Measurements from ENCODE around the gene AHI1.

AHI1 gene

GRCh38 chr6:135479601-135480000, 17.9 kb downstream of the AHI1 start:
- H3K9me3 ChIP-seq (ENCODE audit: control insufficient read depth, insufficient read depth, low read depth, low read length): no peaks in the 10 kb centered on the region

GRCh38 chr6:135478626-135479025, 18.9 kb downstream of the AHI1 start:
- CTCF ChIA-PET: no interaction called here
- no peak overlapping the region for H3K27ac ChIP-seq (ENCODE audit: extremely low read depth, low read depth, low read length)
- no peak; the same call in 1 of the 2 replicates for TF ChIP-seq TRIM28 (IDR thresholded peaks at IDR 0.05; ENCODE audit: borderline replicate concordance, low read length)
- peak; percentile 67 for TF ChIP-seq SETDB1 (IDR thresholded peaks at IDR 0.05; ENCODE audit: insufficient read length, low read length)
- TF ChIP-seq ZNF513 (tag by site-specific recombination; IDR thresholded peaks at IDR 0.05): no peak
- no peak for TF ChIP-seq ZNF292 (tag by site-specific recombination; IDR thresholded peaks at IDR 0.05; ENCODE audit: borderline replicate concordance, low read depth)
- TF ChIP-seq ZNF585B (tag by site-specific recombination; IDR thresholded peaks at IDR 0.05): peak; percentile 94
- TF ChIP-seq ZSCAN4 (tag by site-specific recombination; IDR thresholded peaks at IDR 0.05): no peak
- no peaks in the 10 kb centered on the region for H3K4me1 ChIP-seq (ENCODE audit: control insufficient read depth, insufficient read depth, low read length)
- H3K4me3 ChIP-seq (ENCODE audit: low read depth, low read length): no peak overlapping the region
- POLR2A ChIA-PET: no interaction called here
- no peaks in the 10 kb centered on the region for H3K9me3 ChIP-seq (ENCODE audit: control insufficient read depth, insufficient read depth, low read depth, low read length)
- peaks cover 3 to 40% of the 10 kb centered on the region in 2 experiments; a peak in 2 of 3 replicates for H3K36me3 ChIP-seq (ENCODE audit: control insufficient read depth in 2 of 2, insufficient read depth in 1 of 2, low read length in 2 of 2)

More at GRCh38 chr6:135479601-135480000, 17.9 kb downstream of the AHI1 start:
- POLR2A ChIA-PET: no interaction called here
- TF ChIP-seq ZNF391 (tag by site-specific recombination; IDR thresholded peaks at IDR 0.05; ENCODE audit: borderline replicate concordance, low read depth) (no peak), ZNF792 (tag by site-specific recombination; IDR thresholded peaks at IDR 0.05) (no peak), ZNF571 (tag by site-specific recombination; IDR thresholded peaks at IDR 0.05) (no peak), ZNF791 (tag by site-specific recombination; IDR thresholded peaks at IDR 0.05) (no peak), ZSCAN18 (tag by site-specific recombination; IDR thresholded peaks at IDR 0.05) (no peak), ZNF148 (tag by site-specific recombination; IDR thresholded peaks at IDR 0.05; ENCODE audit: borderline replicate concordance) (no peak)
- Histone ChIP-seq H3K4me1 (ENCODE audit: control insufficient read depth, insufficient read depth, low read length) (no peaks in the 10 kb centered on the region), H3K4me3 (ENCODE audit: low read depth, low read length) (no peak overlapping the region), H3K27ac (ENCODE audit: extremely low read depth, low read depth, low read length) (no peak overlapping the region), H3K36me3 (ENCODE audit: control insufficient read depth in 2 of 2, insufficient read depth in 1 of 2, low read length in 2 of 2) (peaks cover 7 to 46% of the 10 kb centered on the region in 2 experiments)
- CTCF ChIA-PET: no interaction called here

- H3K27ac ChIP-seq (ENCODE audit: extremely low read depth, low read depth, low read length): no peak overlapping the region
- no peak for TF ChIP-seq PRDM6 (tag by site-specific recombination; IDR thresholded peaks at IDR 0.05)
- peaks cover 3 to 32% of the 10 kb centered on the region in 2 experiments; a peak in 2 of 3 replicates for H3K36me3 ChIP-seq (ENCODE audit: control insufficient read depth in 2 of 2, insufficient read depth in 1 of 2, low read length in 2 of 2)
- no peaks in the 10 kb centered on the region for H3K9me3 ChIP-seq (ENCODE audit: control insufficient read depth, insufficient read depth, low read depth, low read length)
- no peak overlapping the region for H3K4me3 ChIP-seq (ENCODE audit: low read depth, low read length)
- POLR2A ChIA-PET: no interaction called here
- CTCF ChIA-PET: interaction anchor here (0.6 to 1.6 kb wide), 2 partner anchors 24 to 889 kb away, joined by 3 read pairs; no protein-coding TSS in a partner anchor
- no peaks in the 10 kb centered on the region for H3K4me1 ChIP-seq (ENCODE audit: control insufficient read depth, insufficient read depth, low read length)
Measured at GRCh38 chr6:135475292-135475886, 22.2 kb downstream of the AHI1 start.

All from HEK293 (cell line).